GM19238 (cell line): Measurements from ENCODE around the gene C11orf52.
"Not testable (repeated sequence)": the region's sequence is repeated elsewhere in the genome, so short reads cannot be mapped to it uniquely, and the experiment has no call there.

Source experiments
- DNase-seq: peaks from one replicate; pipeline ENCODE4 v3.0.0; 2011; ENCODE audit warnings: low spot score; ENCODE audit not compliant: insufficient read length

C11orf52 gene

GRCh38 chr11:111912535-111912934 is 6.2 kb upstream of the C11orf52 start, which contains the start of gene HSPB2:
Gene HSPB2, plus strand, starts transcription at chr11:111912734. Its CDS starts 96 bp downstream, at chr11:111912830.
- DNase-seq: no peak

GRCh38 chr11:111913031-111913861 is 5.5 kb upstream of the C11orf52 start:
- no peak for DNase-seq

GRCh38 chr11:111913997-111914396 is 4.7 kb upstream of the C11orf52 start:
- DNase-seq: no peak

GRCh38 chr11:111916768-111917167 is 1.9 kb upstream of the C11orf52 start:
- DNase-seq: no peak

- no peak for DNase-seq
These were observed 1.4 kb upstream of the C11orf52 start for GRCh38 chr11:111917312-111917711.

- no peak for DNase-seq
These were observed 925 bp upstream of the C11orf52 start for GRCh38 chr11:111917788-111918187.

GRCh38 chr11:111920908-111921307 is 2.2 kb downstream of the C11orf52 start:
- DNase-seq: no peak

GRCh38 chr11:111921541-111922230 is 3.0 kb downstream of the C11orf52 start:
- no peak for DNase-seq

GRCh38 chr11:111922803-111923202 is 4.1 kb downstream of the C11orf52 start:
- DNase-seq: no peak

- no peak for DNase-seq
These were observed 4.7 kb downstream of the C11orf52 start for GRCh38 chr11:111923351-111923788.

- no peak for DNase-seq
These were observed 5.2 kb downstream of the C11orf52 start for GRCh38 chr11:111923951-111924350.

- DNase-seq: no peak
These were observed 7.2 kb downstream of the C11orf52 start for GRCh38 chr11:111925953-111926352.

GRCh38 chr11:111926505-111927391 is 8.0 kb downstream of the C11orf52 start:
- peak; percentile 93 for DNase-seq

- no peak for DNase-seq
These were observed 11.8 kb downstream of the C11orf52 start for GRCh38 chr11:111930472-111930871.

- no peak for DNase-seq
These were observed 13.9 kb downstream of the C11orf52 start for GRCh38 chr11:111932611-111932950.

GRCh38 chr11:111933176-111933575 is 14.5 kb downstream of the C11orf52 start:
- DNase-seq: not testable (repeated sequence)

GRCh38 chr11:111933872-111934271 is 15.2 kb downstream of the C11orf52 start:
- no peak for DNase-seq

GRCh38 chr11:111934306-111934705 is 15.6 kb downstream of the C11orf52 start:
- no peak for DNase-seq

- DNase-seq: no peak
These were observed 16.8 kb downstream of the C11orf52 start for GRCh38 chr11:111935317-111936039.

- no peak for DNase-seq
These were observed 17.4 kb downstream of the C11orf52 start for GRCh38 chr11:111936040-111936540.

GRCh38 chr11:111937461-111937769 is 18.7 kb downstream of the C11orf52 start:
- no peak for DNase-seq
